ENCODE results near the gene DMBX1.

DNA sequence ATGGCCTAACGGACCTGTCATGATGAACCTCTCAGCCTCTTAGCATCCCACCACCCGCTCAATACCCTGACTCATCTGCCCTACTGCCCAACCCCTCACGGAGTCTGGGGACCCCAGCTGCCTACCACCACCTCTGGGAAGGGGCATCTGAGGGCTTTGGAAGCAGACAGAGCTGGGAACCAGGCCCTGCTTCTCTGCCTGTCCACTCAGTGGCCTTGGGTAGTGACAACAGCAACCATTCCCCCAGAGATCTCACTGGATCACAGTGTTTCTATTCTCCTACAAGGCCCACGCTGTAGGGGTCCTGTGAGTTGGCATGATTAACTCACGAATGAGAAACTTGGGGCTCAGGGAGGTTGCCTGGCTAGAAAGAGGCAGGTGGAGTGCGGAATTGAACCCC lies 32.5 kb upstream of the DMBX1 start:
- TF ChIP-seq, protein P1, sequence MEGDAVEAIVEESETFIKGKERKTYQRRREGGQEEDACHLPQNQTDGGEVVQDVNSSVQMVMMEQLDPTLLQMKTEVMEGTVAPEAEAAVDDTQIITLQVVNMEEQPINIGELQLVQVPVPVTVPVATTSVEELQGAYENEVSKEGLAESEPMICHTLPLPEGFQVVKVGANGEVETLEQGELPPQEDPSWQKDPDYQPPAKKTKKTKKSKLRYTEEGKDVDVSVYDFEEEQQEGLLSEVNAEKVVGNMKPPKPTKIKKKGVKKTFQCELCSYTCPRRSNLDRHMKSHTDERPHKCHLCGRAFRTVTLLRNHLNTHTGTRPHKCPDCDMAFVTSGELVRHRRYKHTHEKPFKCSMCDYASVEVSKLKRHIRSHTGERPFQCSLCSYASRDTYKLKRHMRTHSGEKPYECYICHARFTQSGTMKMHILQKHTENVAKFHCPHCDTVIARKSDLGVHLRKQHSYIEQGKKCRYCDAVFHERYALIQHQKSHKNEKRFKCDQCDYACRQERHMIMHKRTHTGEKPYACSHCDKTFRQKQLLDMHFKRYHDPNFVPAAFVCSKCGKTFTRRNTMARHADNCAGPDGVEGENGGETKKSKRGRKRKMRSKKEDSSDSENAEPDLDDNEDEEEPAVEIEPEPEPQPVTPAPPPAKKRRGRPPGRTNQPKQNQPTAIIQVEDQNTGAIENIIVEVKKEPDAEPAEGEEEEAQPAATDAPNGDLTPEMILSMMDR (IDR thresholded peaks at IDR 0.05; ENCODE audit: low read depth, low read length, poor library complexity, severe bottlenecking): no peak
- TF ChIP-seq EZH2phosphoT487 (IDR thresholded peaks at IDR 0.05; ENCODE audit: borderline replicate concordance, low read length): no peak
